Smooth muscle cell of the brain vasculature (primary cell): ENCODE results near the gene LHCGR.
A peak's percentile ranks its signal among the peaks of the same experiment; 100 is the strongest.
"Not testable (repeated sequence)": the region's sequence is repeated elsewhere in the genome, so short reads cannot be mapped to it uniquely, and the experiment has no call there.

Experiments
- DNase-seq: peaks from one replicate; pipeline ENCODE4 v3.0.0-alpha.2; 2012; ENCODE audit warnings: low read depth, low spot score

The LHCGR gene

DNA sequence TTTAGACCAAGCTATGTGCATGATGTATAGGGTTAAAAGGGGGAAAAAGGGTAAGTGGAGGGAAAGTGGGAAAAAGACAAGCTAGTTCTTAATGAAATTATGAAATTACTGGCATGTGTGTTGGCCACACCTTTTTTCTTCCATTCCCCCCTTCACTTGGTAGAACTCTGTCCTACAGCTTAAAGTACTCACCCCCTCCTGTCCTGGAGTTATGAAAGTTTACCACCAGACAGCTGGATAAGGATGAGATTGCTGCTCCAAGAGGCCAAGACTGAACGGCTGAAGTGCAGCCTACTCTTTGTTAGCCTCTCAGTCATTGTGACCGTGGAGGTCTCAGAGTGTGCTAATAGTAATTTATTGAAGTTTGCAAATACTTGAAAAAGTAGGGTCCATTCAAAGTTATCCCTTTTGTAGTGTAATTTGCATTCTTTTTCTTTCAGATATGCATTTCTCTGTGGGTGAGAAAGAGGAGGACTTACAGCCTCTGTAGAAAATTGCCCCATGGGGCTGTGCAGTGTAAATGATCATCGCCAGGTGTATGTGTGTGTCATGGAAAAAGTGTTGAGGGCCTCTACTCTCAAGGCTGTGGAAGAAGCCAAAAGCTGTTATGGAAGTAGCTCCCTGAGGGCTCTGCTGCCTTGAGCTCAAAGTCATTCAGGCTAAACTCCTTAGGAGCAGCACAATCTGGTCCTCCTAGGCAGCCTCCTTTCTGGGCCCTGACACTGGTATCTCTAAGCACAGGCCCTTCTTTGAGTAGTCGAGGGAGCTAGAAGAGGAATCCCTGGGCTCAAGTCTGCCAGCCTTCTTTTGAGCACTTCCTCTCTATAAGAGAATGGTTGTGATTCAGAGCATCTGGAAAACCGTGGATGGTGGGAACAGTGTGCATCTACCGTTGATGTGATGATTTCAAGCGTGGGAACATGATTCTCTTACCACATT is 46.2 kb downstream of the LHCGR start:
- DNase-seq, result no peak

DNA sequence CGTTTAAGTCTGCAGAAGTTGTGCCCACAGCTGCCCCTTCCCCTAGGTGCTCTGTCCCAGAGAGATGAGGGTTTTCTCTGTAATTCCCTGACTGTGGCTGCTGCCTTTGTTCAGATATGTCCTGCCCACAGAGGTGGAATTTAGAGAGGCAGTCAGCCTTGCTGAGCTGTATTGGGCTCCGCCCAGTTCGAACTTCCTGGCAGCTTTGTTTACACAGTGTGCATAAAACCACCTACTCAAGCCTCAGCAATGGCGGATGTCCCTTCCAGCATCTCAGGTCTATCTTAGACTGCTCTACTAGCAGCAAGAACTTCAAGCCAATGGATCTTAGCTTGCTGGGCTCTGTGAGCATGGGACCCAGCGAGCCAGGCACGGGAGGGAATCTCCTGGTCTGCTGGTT is 48.1 kb downstream of the LHCGR start:
- no peak for DNase-seq

DNA sequence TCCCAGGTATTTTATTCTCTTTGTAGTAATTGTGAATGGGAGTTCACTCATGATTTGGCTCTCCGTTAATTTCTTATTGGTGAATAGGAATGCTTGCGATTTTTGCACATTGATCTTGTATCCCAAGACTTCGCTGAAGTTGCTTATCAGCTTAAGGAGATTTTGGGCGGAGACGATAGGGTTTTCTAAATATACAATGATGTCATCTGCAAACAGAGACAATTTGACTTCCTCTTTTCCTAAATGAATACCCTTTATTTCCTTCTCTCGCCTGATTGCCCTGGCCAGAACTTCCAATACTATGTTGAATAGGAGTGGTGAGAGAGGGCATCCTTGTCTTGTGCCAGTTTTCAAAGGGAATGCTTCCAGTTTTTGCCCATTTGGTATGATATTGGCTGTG is 51.9 kb downstream of the LHCGR start:
- DNase-seq, result not testable (repeated sequence)

DNA sequence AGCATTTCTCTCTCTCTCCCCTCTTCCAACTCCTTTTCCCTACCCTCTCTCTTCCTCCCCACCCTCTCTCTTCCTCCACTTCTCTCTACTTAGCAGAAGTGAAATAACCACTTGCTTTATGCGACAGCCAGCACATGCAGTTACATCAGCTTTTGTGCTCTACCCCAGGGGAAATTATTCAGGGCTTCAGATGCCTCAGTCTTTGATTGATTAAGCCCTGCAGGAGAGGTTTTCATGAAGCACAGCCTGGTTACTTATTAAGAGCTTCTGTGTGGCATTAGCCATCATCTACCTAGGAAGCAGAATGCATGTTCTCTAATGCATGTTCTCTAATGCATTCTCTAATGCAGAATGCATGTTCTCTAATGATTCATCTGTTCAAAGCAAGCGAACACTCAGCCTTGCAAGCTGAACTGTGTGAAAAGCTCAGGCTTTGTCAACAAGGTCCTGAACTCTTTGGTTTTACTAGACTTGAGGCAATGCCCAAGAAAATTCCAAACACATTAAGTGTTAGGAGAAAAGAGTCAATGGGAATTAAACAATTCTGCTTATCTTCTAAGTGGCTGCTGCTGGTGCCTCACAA is 56.1 kb downstream of the LHCGR start:
- no peak for DNase-seq

DNA sequence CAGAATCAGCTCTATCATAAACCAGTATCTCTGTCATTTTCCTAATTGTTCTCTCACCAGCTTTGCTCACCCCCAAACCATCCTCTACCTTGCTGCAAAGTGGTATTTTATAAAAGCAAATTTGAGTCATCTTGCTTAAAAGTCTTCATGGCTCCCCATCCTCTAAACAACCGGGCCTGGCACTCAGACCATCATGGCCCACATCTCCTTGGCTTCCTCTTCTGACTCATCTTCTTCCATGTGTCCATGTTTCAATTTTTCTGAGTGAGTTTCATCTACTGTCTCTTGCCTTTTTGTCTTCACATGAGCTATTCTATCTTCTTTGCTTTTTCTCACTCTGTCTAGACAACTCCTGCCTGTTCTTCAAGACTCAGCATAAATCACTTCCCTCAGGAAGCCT is 58.6 kb downstream of the LHCGR start:
- DNase-seq, result no peak

DNA sequence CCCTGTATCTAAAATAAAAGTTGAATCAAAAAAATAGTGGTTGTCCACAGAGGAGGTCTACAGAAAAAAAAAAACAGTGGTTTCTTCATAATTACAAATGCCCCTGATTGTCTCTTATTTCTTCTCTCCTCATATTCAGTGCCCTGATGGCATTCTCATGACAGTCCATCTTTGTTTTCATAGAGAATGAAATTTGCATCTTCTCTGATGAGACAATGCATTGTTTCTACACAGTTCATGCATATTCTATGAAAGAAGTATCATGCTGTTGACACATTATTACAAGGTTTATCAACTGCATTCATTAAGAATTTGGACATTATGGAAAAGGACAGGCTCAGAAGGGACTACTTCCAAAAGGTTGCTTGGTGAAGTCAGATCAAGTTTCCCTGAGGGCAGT is 59.5 kb downstream of the LHCGR start:
- DNase-seq, result no peak

DNA sequence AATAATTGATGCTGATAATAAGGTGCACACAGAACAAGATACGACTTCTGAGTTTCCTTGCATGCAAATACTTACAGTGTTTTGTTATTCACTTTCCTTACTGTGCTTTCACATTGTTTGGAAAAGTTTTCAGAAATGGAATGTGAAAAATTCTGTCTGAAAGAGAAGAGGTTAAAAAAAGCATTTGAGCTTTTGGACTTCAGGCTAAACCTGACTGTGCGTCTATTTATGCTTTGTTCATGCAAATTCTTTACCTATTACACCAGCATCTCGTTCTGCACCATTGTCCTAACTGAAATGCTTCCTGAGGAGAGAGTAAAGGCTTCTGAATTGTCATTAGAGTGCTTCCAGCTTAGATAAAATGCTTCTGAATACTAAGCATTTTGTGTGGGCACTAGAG is 61.4 kb downstream of the LHCGR start:
- DNase-seq, result no peak

DNA sequence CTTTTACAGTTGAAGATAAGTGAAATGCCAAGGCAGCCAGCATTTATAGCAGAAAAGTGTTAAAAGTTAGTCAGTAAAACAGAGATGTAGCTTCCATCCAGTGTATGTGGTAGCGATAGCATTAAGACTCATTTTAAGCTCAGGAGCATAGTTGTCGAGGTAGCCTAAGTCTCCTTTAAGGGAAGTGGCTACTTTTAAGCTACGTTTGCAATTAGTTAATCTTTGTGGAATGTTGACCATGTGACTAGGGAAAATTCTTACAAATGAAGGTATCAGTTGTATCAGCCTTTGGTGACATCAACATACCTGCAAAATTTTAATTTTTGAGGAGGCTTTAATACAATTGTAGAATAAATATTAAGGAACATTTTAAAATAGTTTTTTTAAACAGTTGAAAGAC is 61.9 kb downstream of the LHCGR start:
- DNase-seq, result no peak

DNA sequence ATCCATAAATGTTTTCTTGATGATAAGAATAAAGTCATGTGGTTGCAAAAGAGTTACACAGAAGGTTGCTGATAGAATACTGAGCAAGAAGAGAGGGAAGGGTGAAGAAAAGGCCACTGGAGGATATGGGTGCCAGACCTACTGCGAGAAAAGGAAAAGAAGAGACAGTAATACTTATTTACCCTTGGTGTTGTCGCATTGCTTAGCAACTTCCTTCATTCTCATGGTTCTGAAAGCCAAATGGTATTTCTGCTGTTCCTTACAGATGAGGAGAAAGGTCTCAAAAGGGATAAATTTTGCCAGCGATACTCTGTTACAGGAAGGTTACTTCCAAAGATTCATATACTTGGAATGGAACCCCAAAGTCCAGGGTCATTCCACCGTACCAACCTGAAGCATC is 62.5 kb downstream of the LHCGR start:
- no peak for DNase-seq

DNA sequence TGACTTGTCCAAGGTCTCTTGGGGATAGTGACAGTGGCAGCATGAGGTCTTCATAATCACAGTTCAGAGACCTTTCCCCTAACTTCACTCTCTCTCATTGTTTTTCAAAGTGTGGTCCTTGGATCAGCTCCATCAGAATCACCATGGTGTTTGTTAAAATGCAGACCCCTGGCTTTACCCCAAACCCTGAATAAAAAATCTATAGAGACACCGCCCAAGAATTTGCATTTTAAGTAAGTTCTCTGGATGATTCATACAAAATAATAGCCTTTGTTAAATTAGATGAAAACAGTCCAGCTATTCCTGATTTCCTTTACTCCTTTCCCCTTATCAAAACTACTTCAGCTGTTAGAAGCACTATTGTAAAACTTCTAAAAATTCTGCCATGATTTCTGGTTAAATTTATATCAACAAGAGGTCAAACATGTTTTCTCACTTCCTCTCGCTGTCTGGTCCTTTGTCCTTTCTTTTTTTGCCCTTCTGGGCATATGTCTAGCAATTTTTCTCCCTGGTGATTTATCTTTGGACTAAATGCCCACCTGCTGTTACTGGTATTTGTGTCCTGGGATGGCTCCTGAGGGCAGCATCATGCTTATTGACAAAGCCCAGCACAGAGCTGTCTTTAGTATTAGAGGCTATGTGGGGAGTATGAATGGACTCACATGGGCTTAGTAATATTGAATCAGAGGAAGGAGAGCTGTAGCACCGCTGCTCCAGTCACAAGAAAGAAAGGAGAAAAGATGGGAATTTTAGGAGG is 63.4 kb downstream of the LHCGR start:
- DNase-seq, result no peak

DNA sequence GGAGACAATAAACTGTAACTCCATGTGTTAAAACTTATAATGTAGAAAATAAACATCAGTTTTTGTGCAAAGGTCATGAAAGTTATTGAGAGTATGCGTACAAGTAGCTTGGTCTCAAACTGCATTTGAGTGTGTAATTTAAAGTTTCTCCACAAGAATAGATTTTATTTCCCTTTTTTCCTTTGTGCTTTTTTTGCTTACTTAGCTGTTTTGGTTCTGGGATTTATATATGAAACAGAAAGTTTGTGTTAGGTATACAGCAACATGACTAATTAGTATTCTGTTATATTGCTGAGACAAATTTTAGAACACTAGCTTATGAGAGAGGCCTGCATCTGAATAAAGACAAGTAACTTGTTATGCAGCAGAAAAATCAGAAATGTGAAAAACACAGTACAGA is 70.4 kb downstream of the LHCGR start:
- no peak for DNase-seq

DNA sequence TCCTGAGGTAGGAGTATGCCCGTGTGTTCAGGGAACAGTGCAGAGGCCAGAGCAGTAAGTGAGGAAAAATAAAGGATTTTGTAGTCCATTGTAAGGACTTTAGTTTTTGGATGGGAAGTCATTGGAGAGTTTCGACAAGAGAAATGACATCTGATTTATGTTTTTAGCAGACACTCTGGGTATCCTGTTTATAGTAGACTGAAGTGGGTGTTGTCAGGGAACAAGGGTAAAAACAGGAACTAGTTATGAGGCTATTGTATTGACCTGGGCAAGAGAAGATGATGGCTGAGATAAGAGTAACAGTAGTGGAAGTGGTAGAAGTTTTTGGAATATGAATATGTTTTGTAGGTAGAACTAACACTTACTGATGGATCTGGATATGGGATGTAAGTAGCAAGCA is 78.1 kb downstream of the LHCGR start:
- no peak for DNase-seq

DNA sequence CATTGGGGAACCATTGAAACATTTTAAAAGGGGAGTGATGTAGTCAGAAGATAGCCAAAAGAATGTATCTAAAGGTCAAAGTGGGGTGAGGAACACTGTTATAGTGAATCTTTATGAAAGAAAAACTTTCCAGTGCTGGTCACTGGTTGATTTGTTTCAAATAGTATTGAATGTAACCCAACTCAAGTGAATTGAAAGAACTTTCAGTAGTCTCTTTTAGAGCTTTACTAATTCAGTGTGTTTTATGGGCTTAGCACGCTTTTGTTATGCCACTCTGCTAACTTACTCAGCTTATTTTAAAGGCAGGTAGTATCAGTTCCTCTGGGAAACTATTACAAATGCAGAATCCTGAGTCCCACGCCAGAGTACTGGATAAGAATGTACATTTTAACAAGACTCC is 80.6 kb downstream of the LHCGR start:
- no peak for DNase-seq

DNA sequence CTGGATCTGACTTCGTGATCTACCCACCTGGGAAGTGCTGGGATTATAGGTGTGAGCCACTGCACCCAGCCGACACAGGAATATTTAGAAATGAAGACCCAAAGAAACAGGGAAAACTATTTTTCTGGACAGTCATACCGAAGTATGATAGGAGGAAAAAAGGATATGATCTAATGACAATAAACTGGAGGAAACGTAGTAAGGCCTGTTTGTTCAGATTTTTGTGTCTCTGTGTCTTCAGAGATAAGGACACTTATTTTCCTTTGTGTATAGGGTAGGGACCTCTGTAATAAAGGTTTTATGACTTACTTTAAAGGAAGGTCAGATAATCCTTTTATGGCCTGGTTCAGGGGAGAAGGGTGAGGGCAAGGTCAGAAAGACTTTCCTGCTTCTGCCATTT is 81.9 kb downstream of the LHCGR start:
- no peak for DNase-seq

DNA sequence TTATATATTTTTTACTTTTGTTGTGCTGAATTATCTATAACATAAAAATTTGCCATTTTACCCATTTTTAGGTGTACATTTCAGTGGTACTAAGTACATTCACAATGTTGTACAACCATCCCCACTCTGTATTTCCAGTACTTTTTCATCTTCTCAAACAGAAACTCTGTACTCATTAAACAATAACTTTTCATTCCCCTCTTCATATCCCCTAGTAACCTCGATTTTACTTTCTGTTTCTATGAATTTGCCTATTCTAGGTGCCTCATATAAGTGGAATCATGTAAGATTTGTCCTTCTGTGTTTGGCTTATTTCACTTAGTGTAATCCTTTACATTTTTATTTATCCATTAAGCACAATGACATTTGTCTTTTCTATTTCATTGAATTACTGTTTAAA is 86.5 kb downstream of the LHCGR start:
- DNase-seq, result no peak

DNA sequence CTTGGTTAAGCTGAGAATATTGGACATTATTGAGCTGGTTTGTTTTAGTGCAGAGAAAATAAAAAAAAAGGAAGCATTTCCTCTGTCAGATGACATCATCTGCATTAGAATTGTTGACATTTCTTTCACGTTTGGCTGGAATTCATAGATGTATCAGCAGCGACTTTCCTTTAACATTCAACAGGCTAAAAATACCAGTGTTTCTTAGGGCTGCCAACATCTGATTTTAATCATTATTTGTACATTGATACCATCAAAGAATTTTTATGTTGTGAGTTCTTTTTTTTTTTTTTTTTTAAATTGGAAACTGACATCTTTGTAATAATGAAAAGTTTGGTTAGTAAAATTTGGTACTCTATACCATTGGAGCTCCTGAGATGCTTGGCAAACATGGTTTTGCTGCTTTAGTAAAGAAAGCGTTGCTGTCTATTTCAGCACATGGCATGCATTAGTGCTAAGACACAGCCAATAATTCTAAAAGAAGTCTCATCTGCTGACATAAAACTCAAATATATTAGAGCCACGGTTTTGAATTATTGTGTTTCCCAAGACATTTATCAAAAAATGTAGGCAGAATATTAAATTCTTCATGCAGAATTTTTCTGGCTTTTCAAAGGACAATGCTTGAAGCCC is 104.2 kb downstream of the LHCGR start:
- DNase-seq, result peak; percentile 3

DNA sequence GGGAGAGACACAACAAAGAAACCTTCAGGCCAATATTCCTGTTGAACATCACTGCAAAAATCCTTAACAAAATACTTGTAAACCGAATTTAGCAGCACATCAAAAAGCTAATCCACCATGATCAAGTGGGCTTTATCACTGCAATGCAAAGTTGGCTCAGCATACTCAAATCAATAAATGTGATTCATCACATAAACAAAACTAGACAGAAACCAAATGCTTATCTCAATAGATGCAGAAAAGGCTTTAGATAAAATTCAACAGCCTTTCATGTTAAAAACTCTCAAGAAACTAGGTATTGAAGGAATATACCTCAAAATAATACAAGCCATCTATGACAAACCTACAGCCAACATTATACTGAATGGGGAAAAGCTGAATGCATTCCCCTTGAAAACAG is 117.3 kb downstream of the LHCGR start:
- DNase-seq, result no peak
